ENCODE measurements around the gene POU6F2. TPM values are rescaled to one million over a fixed set of nuclear protein-coding genes. Genes with fewer than 3 reads are reported as not detected.

Gene POU6F2
- total and polyA plus RNA-seq, 4 donors: 0.38 to 1.9 (median 1.5) TPM; not detected in 1

- 67 to 76% methylated on average over 1 of the region's 1 CpG for WGBS, 2 donors
- Histone ChIP-seq H3K36me3 (ENCODE audit: control insufficient read depth in 1 of 2, insufficient read depth in 2 of 2, low read length in 1 of 2) (no peaks in the 10 kb centered on the region), H3K9me3 (ENCODE audit: control insufficient read depth, low read length) (no peaks in the 10 kb centered on the region), H3K27ac (ENCODE audit: low read depth in 1 of 2, low read length in 2 of 2) (no peak overlapping the region), H3K4me3 (ENCODE audit: low read length in 2 of 2) (no peak overlapping the region), H3K4me1 (ENCODE audit: control insufficient read depth in 1 of 2, insufficient read depth in 2 of 2, low read length in 2 of 2) (no peaks in the 10 kb centered on the region), H3K27me3 (ENCODE audit: control insufficient read depth in 1 of 2, insufficient read depth in 2 of 2, low read length in 1 of 2) (no peaks in the 10 kb centered on the region)
- ATAC-seq (ENCODE audit: low FRiP score) (no peak), DNase-seq (no peak)
- intact Hi-C loops (cut with DNase I): no loop called here
These were observed 431.2 kb downstream of the POU6F2 start for GRCh38 chr7:39408906-39409305.

- DNase-seq: no peak
These were observed 432.9 kb downstream of the POU6F2 start for GRCh38 chr7:39410582-39410981.

GRCh38 chr7:39413636-39414223, 436.0 kb downstream of the POU6F2 start:
- WGBS, 2 donors: 4% methylated on average over 25 of the region's 25 CpGs
- Histone ChIP-seq H3K36me3 (ENCODE audit: control insufficient read depth in 1 of 2, insufficient read depth in 2 of 2, low read length in 1 of 2) (no peaks in the 10 kb centered on the region), H3K9me3 (ENCODE audit: control insufficient read depth, low read length) (no peaks in the 10 kb centered on the region), H3K4me1 (ENCODE audit: control insufficient read depth in 1 of 2, insufficient read depth in 2 of 2, low read length in 2 of 2) (no peaks in the 10 kb centered on the region), H3K27me3 (ENCODE audit: control insufficient read depth in 1 of 2, insufficient read depth in 2 of 2, low read length in 1 of 2) (no peaks in the 10 kb centered on the region), H3K4me3 (ENCODE audit: low read length in 2 of 2) (peak overlapping the region; percentile 70 to 71), H3K27ac (ENCODE audit: low read depth in 1 of 2, low read length in 2 of 2) (peak overlapping the region in 1 of 2 donors; percentile 4)
- peak; percentile 45 for ATAC-seq (ENCODE audit: low FRiP score)
- no peak for DNase-seq
- intact Hi-C loops (cut with DNase I): no loop called here

More at GRCh38 chr7:39410582-39410981, 432.9 kb downstream of the POU6F2 start:
- Histone ChIP-seq H3K27me3 (ENCODE audit: control insufficient read depth in 1 of 2, insufficient read depth in 2 of 2, low read length in 1 of 2) (no peaks in the 10 kb centered on the region), H3K36me3 (ENCODE audit: control insufficient read depth in 1 of 2, insufficient read depth in 2 of 2, low read length in 1 of 2) (no peaks in the 10 kb centered on the region), H3K9me3 (ENCODE audit: control insufficient read depth, low read length) (no peaks in the 10 kb centered on the region), H3K27ac (ENCODE audit: low read depth in 1 of 2, low read length in 2 of 2) (no peak overlapping the region), H3K4me1 (ENCODE audit: control insufficient read depth in 1 of 2, insufficient read depth in 2 of 2, low read length in 2 of 2) (no peaks in the 10 kb centered on the region), H3K4me3 (ENCODE audit: low read length in 2 of 2) (no peak overlapping the region)
- intact Hi-C loops (cut with DNase I): no loop called here
- WGBS, 2 donors: 84 to 87% methylated on average over 5 of the region's 5 CpGs
- ATAC-seq (ENCODE audit: low FRiP score): no peak

- Histone ChIP-seq H3K27ac (ENCODE audit: low read depth in 1 of 2, low read length in 2 of 2) (peak overlapping the region in 1 of 2 donors; percentile 9), H3K9me3 (ENCODE audit: control insufficient read depth, low read length) (no peaks in the 10 kb centered on the region), H3K4me3 (ENCODE audit: low read length in 2 of 2) (peak overlapping the region; percentile 70 to 71), H3K36me3 (ENCODE audit: control insufficient read depth in 1 of 2, insufficient read depth in 2 of 2, low read length in 1 of 2) (no peaks in the 10 kb centered on the region), H3K27me3 (ENCODE audit: control insufficient read depth in 1 of 2, insufficient read depth in 2 of 2, low read length in 1 of 2) (no peaks in the 10 kb centered on the region), H3K4me1 (ENCODE audit: control insufficient read depth in 1 of 2, insufficient read depth in 2 of 2, low read length in 2 of 2) (no peaks in the 10 kb centered on the region)
- ATAC-seq (ENCODE audit: low FRiP score) (peak; percentile 76), DNase-seq (peak; percentile 59 to 80)
- WGBS, 2 donors: 1 to 2% methylated on average over 32 to 40 of the region's 40 CpGs
- intact Hi-C loops (cut with DNase I): no loop called here
These were observed 436.7 kb downstream of the POU6F2 start for GRCh38 chr7:39414224-39415035.

GRCh38 chr7:39415091-39415787, 437.5 kb downstream of the POU6F2 start:
- no peak for DNase-seq
- Histone ChIP-seq H3K27me3 (ENCODE audit: control insufficient read depth in 1 of 2, insufficient read depth in 2 of 2, low read length in 1 of 2) (no peaks in the 10 kb centered on the region), H3K27ac (ENCODE audit: low read depth in 1 of 2, low read length in 2 of 2) (no peak overlapping the region), H3K4me3 (ENCODE audit: low read length in 2 of 2) (no peak overlapping the region), H3K36me3 (ENCODE audit: control insufficient read depth in 1 of 2, insufficient read depth in 2 of 2, low read length in 1 of 2) (no peaks in the 10 kb centered on the region), H3K4me1 (ENCODE audit: control insufficient read depth in 1 of 2, insufficient read depth in 2 of 2, low read length in 2 of 2) (no peaks in the 10 kb centered on the region), H3K9me3 (ENCODE audit: control insufficient read depth, low read length) (no peaks in the 10 kb centered on the region)
- no peak for ATAC-seq (ENCODE audit: low FRiP score)
- 82 to 84% methylated on average over 13 of the region's 13 CpGs for WGBS, 2 donors
- intact Hi-C loops (cut with DNase I): no loop called here

- intact Hi-C loops (cut with DNase I): no loop called here
- ATAC-seq (ENCODE audit: low FRiP score): no peak
- no peak for DNase-seq
- Histone ChIP-seq H3K27me3 (ENCODE audit: control insufficient read depth in 1 of 2, insufficient read depth in 2 of 2, low read length in 1 of 2) (no peaks in the 10 kb centered on the region), H3K27ac (ENCODE audit: low read depth in 1 of 2, low read length in 2 of 2) (no peak overlapping the region), H3K9me3 (ENCODE audit: control insufficient read depth, low read length) (no peaks in the 10 kb centered on the region), H3K36me3 (ENCODE audit: control insufficient read depth in 1 of 2, insufficient read depth in 2 of 2, low read length in 1 of 2) (no peaks in the 10 kb centered on the region), H3K4me3 (ENCODE audit: low read length in 2 of 2) (no peak overlapping the region), H3K4me1 (ENCODE audit: control insufficient read depth in 1 of 2, insufficient read depth in 2 of 2, low read length in 2 of 2) (no peaks in the 10 kb centered on the region)
- 92 to 95% methylated on average over 3 of the region's 3 CpGs for WGBS, 2 donors
These were observed 439.2 kb downstream of the POU6F2 start for GRCh38 chr7:39416866-39417265.

GRCh38 chr7:39417642-39418041, 439.9 kb downstream of the POU6F2 start:
- 93 to 95% methylated on average over 1 of the region's 1 CpG for WGBS, 2 donors
- Histone ChIP-seq H3K36me3 (ENCODE audit: control insufficient read depth in 1 of 2, insufficient read depth in 2 of 2, low read length in 1 of 2) (no peaks in the 10 kb centered on the region), H3K4me3 (ENCODE audit: low read length in 2 of 2) (no peak overlapping the region), H3K27me3 (ENCODE audit: control insufficient read depth in 1 of 2, insufficient read depth in 2 of 2, low read length in 1 of 2) (no peaks in the 10 kb centered on the region), H3K27ac (ENCODE audit: low read depth in 1 of 2, low read length in 2 of 2) (no peak overlapping the region), H3K9me3 (ENCODE audit: control insufficient read depth, low read length) (no peaks in the 10 kb centered on the region), H3K4me1 (ENCODE audit: control insufficient read depth in 1 of 2, insufficient read depth in 2 of 2, low read length in 2 of 2) (no peaks in the 10 kb centered on the region)
- ATAC-seq (ENCODE audit: low FRiP score) (no peak), DNase-seq (no peak)
- intact Hi-C loops (cut with DNase I): no loop called here

GRCh38 chr7:39421251-39421650, 443.5 kb downstream of the POU6F2 start:
- Histone ChIP-seq H3K9me3 (ENCODE audit: control insufficient read depth, low read length) (no peaks in the 10 kb centered on the region), H3K27ac (ENCODE audit: low read depth in 1 of 2, low read length in 2 of 2) (no peak overlapping the region), H3K4me3 (ENCODE audit: low read length in 2 of 2) (no peak overlapping the region), H3K27me3 (ENCODE audit: control insufficient read depth in 1 of 2, insufficient read depth in 2 of 2, low read length in 1 of 2) (no peaks in the 10 kb centered on the region), H3K36me3 (ENCODE audit: control insufficient read depth in 1 of 2, insufficient read depth in 2 of 2, low read length in 1 of 2) (no peaks in the 10 kb centered on the region), H3K4me1 (ENCODE audit: control insufficient read depth in 1 of 2, insufficient read depth in 2 of 2, low read length in 2 of 2) (no peaks in the 10 kb centered on the region)
- DNase-seq (no peak), ATAC-seq (ENCODE audit: low FRiP score) (no peak)
- 76 to 82% methylated on average over 2 of the region's 2 CpGs for WGBS, 2 donors
- intact Hi-C loops (cut with DNase I): no loop called here

All from aorta (tissue), 5 donors.